Breast epithelium (tissue), 3 donors: ENCODE data around the gene SCGB3A2.

Source experiments
- CTCF ChIP-seq, 3 donors: fragments of 450-650 bp; IDR thresholded peaks; one replicate each; pipeline ENCODE4 v1.5.1; 2016 to 2017; ENCODE audit warnings: antibody characterized with exemption in 3 of 3, mild to moderate bottlenecking in 3 of 3, moderate library complexity in 3 of 3
- POLR2AphosphoS5 ChIP-seq, 3 donors: sonication (generic); formaldehyde crosslinking; IDR thresholded peaks; one replicate each; pipeline ENCODE4 v1.6.1; 2017; ENCODE audit warnings: antibody characterized with exemption in 3 of 3

GRCh38 chr5:147874910-147875367 lies 3.6 kb upstream of the SCGB3A2 start:
- TF ChIP-seq CTCF (IDR thresholded peaks at IDR 0.05) (no peak), POLR2AphosphoS5 (IDR thresholded peaks at IDR 0.05) (no peak)
